GM12878 (cell line): ENCODE results near the gene GBP2. TPM values are rescaled to one million over a fixed set of nuclear protein-coding genes. Genes with fewer than 3 reads are reported as not detected.

Experiments used
- polyA plus RNA-seq, 11 experiments: library from polyadenylated mRNA; depleted of rRNA in 4 of 11; unstranded in 6 of 11; stranded (reverse) in 5 of 11; fragments of >200 nt; fragmentation: Nextera tagmentation in 4 of 11; fragmentation: Illumina TruSeq in 1 of 11; extraction: Ambion mirVana in 4 of 11; extraction: Trizol in 1 of 11; gene quantifications; 1 replicate in 1 of 11; 2 replicates in 10 of 11; pipeline versions ENCODE4 v1.2.1 to v1.2.3, GENCODE V29; 2011 to 2016; ENCODE audit warnings: inconsistent platforms in 2 of 11, missing spikeins in 2 of 11, low read depth in 1 of 11
- total RNA-seq, 4 experiments: library from RNA; depleted of rRNA in 3 of 4; stranded (reverse); fragments of >200 nt in 3 of 4; fragmentation: Illumina TruSeq in 1 of 4; extraction: Trizol in 1 of 4; gene quantifications; 2 replicates each; pipeline versions ENCODE4 v1.2.1 to v1.2.3, GENCODE V29; 2013 to 2021

GBP2 gene
- total and polyA plus RNA-seq, 10 of the 15 experiments (the other 5 are each of a cell fraction or from before 2014, with no cell fraction given), result 1.6 to 5.9 (median 3.2) TPM

Other genes starting within 250 kb of the GBP2 start
Only the 7 nearest of the 9 such genes appear.
- 16.9 and 17.1 TPM in 2 replicates for gene KYAT3, start 133.5 kb downstream of the GBP2 start, total RNA-seq (2014; rRNA removed)
- gene KYAT3, start 133.5 kb downstream of the GBP2 start, total RNA-seq (2014; rRNA removed; fragmentation: Illumina TruSeq; extraction: Trizol), result 24.4 and 25.3 TPM in 2 replicates
- gene KYAT3, start 133.5 kb downstream of the GBP2 start, total RNA-seq (2021), result 27.8 and 28.2 TPM in 2 replicates
- gene KYAT3, start 133.5 kb downstream of the GBP2 start, polyA plus RNA-seq (2011; rRNA removed), result 29.9 and 53.8 TPM in 2 replicates
- gene KYAT3, start 133.5 kb downstream of the GBP2 start, polyA plus RNA-seq (2014; fragmentation: Illumina TruSeq; extraction: Trizol), result 35.4 and 46.5 TPM in 2 replicates
- 10 to 100 TPM; 18.9 to 21.8 TPM for gene KYAT3, start 133.5 kb downstream of the GBP2 start, polyA plus RNA-seq (2014; fragmentation: Nextera tagmentation; extraction: Ambion mirVana)
- 20.4 and 24.1 TPM in 2 replicates for gene KYAT3, start 133.5 kb downstream of the GBP2 start, polyA plus RNA-seq (2014; rRNA removed)
- gene KYAT3, start 133.5 kb downstream of the GBP2 start, polyA plus RNA-seq (2016; fragmentation: Nextera tagmentation; extraction: Ambion mirVana), result 10 to 100 TPM; 25.9 to 27.5 TPM
- 6.9 and 8.3 TPM in 2 replicates for gene RBMXL1, start 133.5 kb downstream of the GBP2 start, total RNA-seq (2014; rRNA removed)
- 9.7 and 10.4 TPM in 2 replicates for gene RBMXL1, start 133.5 kb downstream of the GBP2 start, total RNA-seq (2014; rRNA removed; fragmentation: Illumina TruSeq; extraction: Trizol)
- 13.9 TPM in 2 replicates for gene RBMXL1, start 133.5 kb downstream of the GBP2 start, total RNA-seq (2021)
- 6.5 and 7.4 TPM in 2 replicates for gene RBMXL1, start 133.5 kb downstream of the GBP2 start, polyA plus RNA-seq (2011; rRNA removed)
- 9.2 and 11.8 TPM in 2 replicates for gene RBMXL1, start 133.5 kb downstream of the GBP2 start, polyA plus RNA-seq (2014; fragmentation: Illumina TruSeq; extraction: Trizol)
- gene RBMXL1, start 133.5 kb downstream of the GBP2 start, polyA plus RNA-seq (2014; fragmentation: Nextera tagmentation; extraction: Ambion mirVana), result 1 to 10 TPM; 3.5 to 4.0 TPM
- gene RBMXL1, start 133.5 kb downstream of the GBP2 start, polyA plus RNA-seq (2014; rRNA removed), result 3.8 and 4.4 TPM in 2 replicates
- gene RBMXL1, start 133.5 kb downstream of the GBP2 start, polyA plus RNA-seq (2016; fragmentation: Nextera tagmentation; extraction: Ambion mirVana), result 1 to 10 TPM; 9.3 to 10.0 TPM
- 2.6 TPM in 2 replicates for gene GBP3, start 103.2 kb downstream of the GBP2 start, total RNA-seq (2014; rRNA removed)
- 2.7 and 3.3 TPM in 2 replicates for gene GBP3, start 103.2 kb downstream of the GBP2 start, total RNA-seq (2014; rRNA removed; fragmentation: Illumina TruSeq; extraction: Trizol)
- gene GBP3, start 103.2 kb downstream of the GBP2 start, total RNA-seq (2021), result 1.8 and 2.4 TPM in 2 replicates
- gene GBP3, start 103.2 kb downstream of the GBP2 start, polyA plus RNA-seq (2011; rRNA removed), result 3.1 and 3.8 TPM in 2 replicates
- gene GBP3, start 103.2 kb downstream of the GBP2 start, polyA plus RNA-seq (2014; fragmentation: Illumina TruSeq; extraction: Trizol), result 2.1 and 5.7 TPM in 2 replicates
- 1 to 10 TPM in 1 of 2 experiments, under 1 TPM in 1; 0.32 to 1.2 TPM for gene GBP3, start 103.2 kb downstream of the GBP2 start, polyA plus RNA-seq (2014; fragmentation: Nextera tagmentation; extraction: Ambion mirVana)
- gene GBP3, start 103.2 kb downstream of the GBP2 start, polyA plus RNA-seq (2014; rRNA removed), result 1.2 and 1.4 TPM in 2 replicates
- under 1 TPM; 0.21 to 0.98 TPM for gene GBP3, start 103.2 kb downstream of the GBP2 start, polyA plus RNA-seq (2016; fragmentation: Nextera tagmentation; extraction: Ambion mirVana)
- 5.1 and 5.3 TPM in 2 replicates for gene GBP1, start 60.9 kb downstream of the GBP2 start, total RNA-seq (2014; rRNA removed)
- gene GBP1, start 60.9 kb downstream of the GBP2 start, total RNA-seq (2014; rRNA removed; fragmentation: Illumina TruSeq; extraction: Trizol), result 6.8 and 6.9 TPM in 2 replicates
- gene GBP1, start 60.9 kb downstream of the GBP2 start, total RNA-seq (2021), result 3.9 and 4.8 TPM in 2 replicates
- 8.7 and 8.9 TPM in 2 replicates for gene GBP1, start 60.9 kb downstream of the GBP2 start, polyA plus RNA-seq (2011; rRNA removed)
- 7.2 and 8.4 TPM in 2 replicates for gene GBP1, start 60.9 kb downstream of the GBP2 start, polyA plus RNA-seq (2014; fragmentation: Illumina TruSeq; extraction: Trizol)
- 1 to 10 TPM; 3.6 to 6.2 TPM for gene GBP1, start 60.9 kb downstream of the GBP2 start, polyA plus RNA-seq (2014; fragmentation: Nextera tagmentation; extraction: Ambion mirVana)
- 3.4 and 4.2 TPM in 2 replicates for gene GBP1, start 60.9 kb downstream of the GBP2 start, polyA plus RNA-seq (2014; rRNA removed)
- gene GBP1, start 60.9 kb downstream of the GBP2 start, polyA plus RNA-seq (2016; fragmentation: Nextera tagmentation; extraction: Ambion mirVana), result 1 to 10 TPM; 1.5 to 1.8 TPM
- gene GBP7, start 49.9 kb upstream of the GBP2 start, total RNA-seq (2014; rRNA removed), result not detected in 2 replicates
- gene GBP7, start 49.9 kb upstream of the GBP2 start, total RNA-seq (2014; rRNA removed; fragmentation: Illumina TruSeq; extraction: Trizol), result not detected in 2 replicates
- not detected in 2 replicates for gene GBP7, start 49.9 kb upstream of the GBP2 start, total RNA-seq (2021)
- gene GBP7, start 49.9 kb upstream of the GBP2 start, polyA plus RNA-seq (2011; rRNA removed), result not detected in 2 replicates
- gene GBP7, start 49.9 kb upstream of the GBP2 start, polyA plus RNA-seq (2014; fragmentation: Illumina TruSeq; extraction: Trizol), result not detected in 2 replicates
- not detected for gene GBP7, start 49.9 kb upstream of the GBP2 start, polyA plus RNA-seq (2014; fragmentation: Nextera tagmentation; extraction: Ambion mirVana)
- not detected in 2 replicates for gene GBP7, start 49.9 kb upstream of the GBP2 start, polyA plus RNA-seq (2014; rRNA removed)
- not detected for gene GBP7, start 49.9 kb upstream of the GBP2 start, polyA plus RNA-seq (2016; fragmentation: Nextera tagmentation; extraction: Ambion mirVana)
- gene GBP4, start 72.8 kb upstream of the GBP2 start, total RNA-seq (2014; rRNA removed), result 2.5 and 3.5 TPM in 2 replicates
- gene GBP4, start 72.8 kb upstream of the GBP2 start, total RNA-seq (2014; rRNA removed; fragmentation: Illumina TruSeq; extraction: Trizol), result 3.7 and 4.0 TPM in 2 replicates
- 3.3 and 4.3 TPM in 2 replicates for gene GBP4, start 72.8 kb upstream of the GBP2 start, total RNA-seq (2021)
- gene GBP4, start 72.8 kb upstream of the GBP2 start, polyA plus RNA-seq (2011; rRNA removed), result 41.9 and 46.1 TPM in 2 replicates
- gene GBP4, start 72.8 kb upstream of the GBP2 start, polyA plus RNA-seq (2014; fragmentation: Illumina TruSeq; extraction: Trizol), result 3.8 and 5.6 TPM in 2 replicates
- gene GBP4, start 72.8 kb upstream of the GBP2 start, polyA plus RNA-seq (2014; fragmentation: Nextera tagmentation; extraction: Ambion mirVana), result 1 to 10 TPM; 2.4 to 2.5 TPM
- gene GBP4, start 72.8 kb upstream of the GBP2 start, polyA plus RNA-seq (2014; rRNA removed), result 2.4 and 3.6 TPM in 2 replicates
- gene GBP4, start 72.8 kb upstream of the GBP2 start, polyA plus RNA-seq (2016; fragmentation: Nextera tagmentation; extraction: Ambion mirVana), result 1 to 10 TPM; 3.0 to 3.3 TPM
- gene GBP5, start 146.7 kb upstream of the GBP2 start, total RNA-seq (2014; rRNA removed), result 0.17 and 0.60 TPM in 2 replicates
- gene GBP5, start 146.7 kb upstream of the GBP2 start, total RNA-seq (2014; rRNA removed; fragmentation: Illumina TruSeq; extraction: Trizol), result 0.40 and 0.74 TPM in 2 replicates
- gene GBP5, start 146.7 kb upstream of the GBP2 start, total RNA-seq (2021), result 0.44 and 0.56 TPM in 2 replicates
- gene GBP5, start 146.7 kb upstream of the GBP2 start, polyA plus RNA-seq (2011; rRNA removed), result 0.50 and 0.53 TPM in 2 replicates
- 0.31 and 0.78 TPM in 2 replicates for gene GBP5, start 146.7 kb upstream of the GBP2 start, polyA plus RNA-seq (2014; fragmentation: Illumina TruSeq; extraction: Trizol)
- gene GBP5, start 146.7 kb upstream of the GBP2 start, polyA plus RNA-seq (2014; fragmentation: Nextera tagmentation; extraction: Ambion mirVana), result under 1 TPM; 0.29 to 0.55 TPM
- 0.37 and 0.72 TPM in 2 replicates for gene GBP5, start 146.7 kb upstream of the GBP2 start, polyA plus RNA-seq (2014; rRNA removed)
- 1 to 10 TPM in 1 of 2 experiments, under 1 TPM in 1; 0.35 to 1.0 TPM for gene GBP5, start 146.7 kb upstream of the GBP2 start, polyA plus RNA-seq (2016; fragmentation: Nextera tagmentation; extraction: Ambion mirVana)